M059J (cell line): ENCODE results near the gene HERC6. TPM values are rescaled to one million over a fixed set of nuclear protein-coding genes. Genes with fewer than 3 reads are reported as not detected.

Source experiments
- total RNA-seq: library from RNA; depleted of rRNA; stranded (reverse); fragments of >200 nt; shearing (Covaris generic); gene quantifications from 2 replicates; pipeline ENCODE4 v1.2.3, GENCODE V29; 2014; rRNA removed

HERC6 gene
- total RNA-seq, 1 experiment from 2014 or later, result 98.6 TPM

Other genes starting within 250 kb of the HERC6 start
- 11.9 and 14.7 TPM in 2 replicates for gene ABCG2, start 220.2 kb upstream of the HERC6 start, total RNA-seq
- gene PPM1K, start 94.3 kb upstream of the HERC6 start, total RNA-seq, result 15.0 and 23.3 TPM in 2 replicates
- gene HERC5, start 78.3 kb downstream of the HERC6 start, total RNA-seq, result 44.4 and 59.8 TPM in 2 replicates
- gene PYURF, start 144.9 kb downstream of the HERC6 start, total RNA-seq, result 70.0 and 107 TPM in 2 replicates
- gene HERC3, start 213.6 kb downstream of the HERC6 start, total RNA-seq, result 5.1 and 8.6 TPM in 2 replicates